Activated CD8-positive, alpha-beta memory T cell treated with anti-CD3 and anti-CD28 coated beads, Interleukin-2, amount 50 U/mL, for 1 hour (primary cell): Measurements from ENCODE around the gene SPACA4.
"Not testable (repeated sequence)": the region's sequence is repeated elsewhere in the genome, so short reads cannot be mapped to it uniquely, and the experiment has no call there.

Experiments
- DNase-seq: peaks from one replicate; pipeline ENCODE4 v3.0.0-alpha.2; 2020; ENCODE audit errors: extremely low read depth

Gene SPACA4

GRCh38 chr19:48618278-48618915 lies 11.9 kb downstream of the SPACA4 start:
- no peak for DNase-seq

GRCh38 chr19:48618916-48619691 lies 12.6 kb downstream of the SPACA4 start, which contains the start of the genes RPL18 and SPHK2:
TSS of gene RPL18 (minus strand) at chr19:48619178. CDS start at chr19:48619143, 35 bp downstream.
TSS of gene SPHK2 (plus strand) at chr19:48619506. CDS start at chr19:48620515, 1,009 bp downstream.
- DNase-seq, result peak; percentile 89

GRCh38 chr19:48619692-48620585 lies 13.4 kb downstream of the SPACA4 start:
- no peak for DNase-seq

- DNase-seq, result no peak
Observed at GRCh38 chr19:48623556-48624066, 17.1 kb downstream of the SPACA4 start.

GRCh38 chr19:48624067-48624594 lies 17.6 kb downstream of the SPACA4 start:
- peak; percentile 89 for DNase-seq

- no peak for DNase-seq
Observed at GRCh38 chr19:48624791-48625723, 18.5 kb downstream of the SPACA4 start.

- DNase-seq, result no peak
Observed at GRCh38 chr19:48625891-48626327, 19.4 kb downstream of the SPACA4 start.

- no peak for DNase-seq
Observed at GRCh38 chr19:48627201-48627864, 20.8 kb downstream of the SPACA4 start.

- no peak for DNase-seq
Observed at GRCh38 chr19:48627865-48628314, 21.3 kb downstream of the SPACA4 start.

- no peak for DNase-seq
Observed at GRCh38 chr19:48628486-48629296, 22.1 kb downstream of the SPACA4 start.

GRCh38 chr19:48629297-48629598 lies 22.7 kb downstream of the SPACA4 start:
- no peak for DNase-seq

- DNase-seq, result no peak
Observed at GRCh38 chr19:48629599-48630295, 23.2 kb downstream of the SPACA4 start.

- no peak for DNase-seq
Observed at GRCh38 chr19:48630296-48631063, 23.9 kb downstream of the SPACA4 start.

- DNase-seq, result no peak
Observed at GRCh38 chr19:48631225-48631624, 24.7 kb downstream of the SPACA4 start.

- DNase-seq, result not testable (repeated sequence)
Observed at GRCh38 chr19:48632286-48632685, 25.7 kb downstream of the SPACA4 start.

- DNase-seq, result no peak
Observed at GRCh38 chr19:48632692-48633147, 26.2 kb downstream of the SPACA4 start.
